Measurements from ENCODE around the gene SUFU.

GRCh38 chr10:102624094-102624493 is 120.3 kb downstream of the SUFU start:
- TF ChIP-seq ZNF274 (IDR thresholded peaks at IDR 0.05; ENCODE audit: low read depth, low read length) (no peak), YY1 (IDR thresholded peaks at IDR 0.05; ENCODE audit: insufficient read depth, insufficient read length) (no peak), SUZ12 (IDR thresholded peaks at IDR 0.05; ENCODE audit: extremely low read depth, insufficient read depth, insufficient read length) (no peak)
